Breast epithelium (tissue), 4 donors: ENCODE data around the gene CAMTA1. TPM values are rescaled to one million over a fixed set of nuclear protein-coding genes. Genes with fewer than 3 reads are reported as not detected.

Source experiments
- DNase-seq, 2 donors: peaks; one replicate each; pipeline ENCODE4 v3.0.0-alpha.2; 2019; ENCODE audit warnings: low spot score in 2 of 2
- H3K27ac ChIP-seq, 2 donors: fragments of 200-600 bp; sonication (generic) in 1 of 2; one replicate each; pipeline ENCODE4 v1.5.1; 2016 to 2019; ENCODE audit warnings: mild to moderate bottlenecking in 1 of 2
- H3K27me3 ChIP-seq, 2 donors: fragments of 200-600 bp; sonication (generic) in 1 of 2; one replicate each; pipeline versions ENCODE4 v1.5.1 to v1.6.0; 2017 to 2019; ENCODE audit warnings: control low read depth in 1 of 2, mild to moderate bottlenecking in 1 of 2
- H3K36me3 ChIP-seq: fragments of 200-600 bp; one replicate; pipeline ENCODE4 v1.5.1; 2019
- H3K4me1 ChIP-seq, 2 donors: fragments of 200-600 bp; sonication (generic); one replicate each; pipeline ENCODE4 v1.5.1; 2016 to 2019; ENCODE audit warnings: control low read depth in 1 of 2
- H3K4me3 ChIP-seq, 3 donors: fragments of 200-600 bp; sonication (generic); 1 replicate in 2 of 3; 2 replicates in 1 of 3; pipeline ENCODE4 v1.5.1; 2016 to 2019; ENCODE audit warnings: mild to moderate bottlenecking in 3 of 3, moderate library complexity in 2 of 3
- H3K9me3 ChIP-seq, 2 donors: fragments of 200-600 bp; sonication (generic) in 1 of 2; one replicate each; pipeline ENCODE4 v1.5.1; 2016 to 2019; ENCODE audit warnings: control low read depth in 1 of 2
- CTCF ChIP-seq, 3 donors: fragments of 450-650 bp; IDR thresholded peaks; one replicate each; pipeline ENCODE4 v1.5.1; 2016 to 2017; ENCODE audit warnings: antibody characterized with exemption in 3 of 3, mild to moderate bottlenecking in 3 of 3, moderate library complexity in 3 of 3
- POLR2A ChIP-seq: fragments of 450-650 bp; IDR thresholded peaks from one replicate; pipeline ENCODE4 v1.6.1; 2016; ENCODE audit warnings: antibody characterized with exemption, mild to moderate bottlenecking, moderate library complexity
- POLR2AphosphoS5 ChIP-seq, 3 donors: sonication (generic); formaldehyde crosslinking; IDR thresholded peaks; one replicate each; pipeline ENCODE4 v1.6.1; 2017; ENCODE audit warnings: antibody characterized with exemption in 3 of 3
- intact Hi-C: fragments of 100-400 bp; cut with DNase I; formaldehyde crosslinking; loops from one replicate; pipeline ENCODE4 v1.15.1; 2023; ENCODE audit warnings: low total_unique reads
- total RNA-seq, 3 donors: library from RNA; depleted of rRNA; stranded (reverse); fragments of >200 nt; gene quantifications; one replicate each; pipeline ENCODE4 v1.1.0, GENCODE V29; 2016

CAMTA1 gene
- total RNA-seq, 3 donors from 2014 or later, result 53.4 to 84.0 (median 61.9) TPM

- H3K36me3 ChIP-seq, result no peaks in the 10 kb centered on the region
- no peaks in the 10 kb centered on the region for H3K9me3 ChIP-seq
- no peak for TF ChIP-seq CTCF (IDR thresholded peaks at IDR 0.05)
- no peak for TF ChIP-seq POLR2AphosphoS5 (IDR thresholded peaks at IDR 0.05)
- no peak for TF ChIP-seq POLR2A
- no peaks in the 10 kb centered on the region for H3K27me3 ChIP-seq
- no peak overlapping the region for H3K4me3 ChIP-seq
- no peaks in the 10 kb centered on the region for H3K4me1 ChIP-seq
- intact Hi-C loops, result no loop called here
- H3K27ac ChIP-seq, result no peak overlapping the region
- no peak for DNase-seq
These were observed 159.2 kb downstream of the CAMTA1 start for GRCh38 chr1:6944434-6944833.

GRCh38 chr1:6947952-6948351 is 162.7 kb downstream of the CAMTA1 start:
- DNase-seq, result no peak

GRCh38 chr1:6948416-6948815 is 163.2 kb downstream of the CAMTA1 start:
- TF ChIP-seq POLR2A (no peak), POLR2AphosphoS5 (IDR thresholded peaks at IDR 0.05) (no peak), CTCF (IDR thresholded peaks at IDR 0.05) (no peak)
- intact Hi-C loops, result no loop called here
- no peak for DNase-seq
- Histone ChIP-seq H3K27me3 (no peaks in the 10 kb centered on the region), H3K4me1 (no peaks in the 10 kb centered on the region), H3K9me3 (no peaks in the 10 kb centered on the region), H3K36me3 (no peaks in the 10 kb centered on the region), H3K4me3 (no peak overlapping the region), H3K27ac (no peak overlapping the region)

More at GRCh38 chr1:6947952-6948351, 162.7 kb downstream of the CAMTA1 start:
- H3K9me3 ChIP-seq, result no peaks in the 10 kb centered on the region
- no peaks in the 10 kb centered on the region for H3K36me3 ChIP-seq
- no peaks in the 10 kb centered on the region for H3K27me3 ChIP-seq
- no peak overlapping the region for H3K4me3 ChIP-seq
- H3K4me1 ChIP-seq, result no peaks in the 10 kb centered on the region
- TF ChIP-seq POLR2A, result no peak
- TF ChIP-seq POLR2AphosphoS5 (IDR thresholded peaks at IDR 0.05), result no peak
- TF ChIP-seq CTCF (IDR thresholded peaks at IDR 0.05), result no peak
- no peak overlapping the region for H3K27ac ChIP-seq
- intact Hi-C loops, result no loop called here

- no peak for TF ChIP-seq POLR2AphosphoS5 (IDR thresholded peaks at IDR 0.05)
- no peak for TF ChIP-seq POLR2A
- no peak for TF ChIP-seq CTCF (IDR thresholded peaks at IDR 0.05)
- no peaks in the 10 kb centered on the region for H3K36me3 ChIP-seq
- H3K4me1 ChIP-seq, result no peaks in the 10 kb centered on the region
- no peaks in the 10 kb centered on the region for H3K9me3 ChIP-seq
- no peak overlapping the region for H3K27ac ChIP-seq
- H3K27me3 ChIP-seq, result no peaks in the 10 kb centered on the region
- intact Hi-C loops, result no loop called here
- DNase-seq, result no peak
- no peak overlapping the region for H3K4me3 ChIP-seq
These were observed 163.6 kb downstream of the CAMTA1 start for GRCh38 chr1:6948861-6949260.

GRCh38 chr1:6950001-6950765 is 164.9 kb downstream of the CAMTA1 start:
- intact Hi-C loops, result no loop called here
- Histone ChIP-seq H3K27me3 (no peaks in the 10 kb centered on the region), H3K36me3 (no peaks in the 10 kb centered on the region), H3K9me3 (no peaks in the 10 kb centered on the region), H3K27ac (no peak overlapping the region), H3K4me3 (no peak overlapping the region), H3K4me1 (no peaks in the 10 kb centered on the region)
- no peak for DNase-seq
- no peak for TF ChIP-seq CTCF (IDR thresholded peaks at IDR 0.05)
- TF ChIP-seq POLR2AphosphoS5 (IDR thresholded peaks at IDR 0.05), result no peak
- TF ChIP-seq POLR2A, result no peak
